GM12878 (cell line): ENCODE data around the gene EPN3. TPM values are rescaled to one million over a fixed set of nuclear protein-coding genes. Genes with fewer than 3 reads are reported as not detected.
A peak's percentile ranks its signal among the peaks of the same experiment; 100 is the strongest.

Source experiments
- ATAC-seq: fragments of 200-7000 bp; cut with Tn5 transposase; 3 replicates; pipeline ENCODE4 v1.9.1; 2020; ENCODE audit warnings: mild to moderate bottlenecking, moderate library complexity
- BruUV-seq: library from RNA; stranded (reverse); fragments of 400-500 nt; replicated peaks from 2 replicates; lab custom pipeline; 2021; lab: Mats Ljungman, UMichigan
- CTCF ChIA-PET: fragments of 300-600 bp; sonication (Branson Sonifier 250); formaldehyde crosslinking; extraction: SDS; loops from one replicate; lab custom pipeline; 2021; ENCODE audit warnings: inconsistent platforms; lab: Yijun Ruan, JAX
- POLR2A ChIA-PET: fragments of 350-600 bp; formaldehyde crosslinking; extraction: SDS; loops from one replicate; lab custom pipeline; 2021; ENCODE audit warnings: inconsistent platforms; lab: Charles Lee
- RAD21 ChIA-PET: fragments of 300-600 bp; sonication (Branson Sonifier 250); formaldehyde crosslinking; loops from one replicate; lab custom pipeline; 2023; ENCODE audit warnings: antibody characterized with exemption; ENCODE audit not compliant: unreplicated experiment; lab: Charles Lee
- SMC1A ChIA-PET: fragments of 300-600 bp; sonication (Branson Sonifier 250); formaldehyde crosslinking; loops from one replicate; lab custom pipeline; 2023; ENCODE audit not compliant: unreplicated experiment, uncharacterized antibody; lab: Charles Lee
- DNase-seq: peaks from one replicate; pipeline ENCODE4 v3.0.0-alpha.2; 2011; ENCODE audit warnings: low read depth, low spot score
- FAIRE-seq: peaks from 3 replicates; lab custom pipeline; 2011; peaks lifted over from hg19 to GRCh38; lab: Jason Lieb, UNC
- H2AFZ ChIP-seq: 2 replicates; pipeline ENCODE4 v1.6.0; 2011; ENCODE audit warnings: low read depth, low read length, control low read depth; ENCODE audit not compliant: control insufficient read depth
- H3K27ac ChIP-seq: 2 replicates; pipeline ENCODE4 v1.5.1; 2011; ENCODE audit warnings: control low read depth; ENCODE audit not compliant: control insufficient read depth, insufficient read depth
- H3K27me3 ChIP-seq, 2 experiments: replicated peaks in 1 of 2; 2 replicates each; pipeline versions ENCODE4 v1.6.0 to v1.6.1; 2011; ENCODE audit warnings: low read length in 1 of 2; ENCODE audit not compliant: control insufficient read depth in 2 of 2, insufficient read depth in 2 of 2
- H3K36me3 ChIP-seq, 2 experiments: 2 replicates each; pipeline ENCODE4 v1.5.1; 2011; ENCODE audit warnings: low read length in 1 of 2; ENCODE audit not compliant: control insufficient read depth in 2 of 2, insufficient read depth in 2 of 2
- H3K4me1 ChIP-seq: 2 replicates; pipeline ENCODE4 v1.6.1; 2011; ENCODE audit warnings: mild to moderate bottlenecking, low read length, moderate library complexity, mixed read lengths; ENCODE audit not compliant: control insufficient read depth, insufficient read depth
- H3K4me2 ChIP-seq: 2 replicates; pipeline ENCODE4 v1.6.0; 2011; ENCODE audit warnings: control low read depth; ENCODE audit not compliant: control insufficient read depth, insufficient read depth
- H3K4me3 ChIP-seq: fragments of 200-600 bp; sonication (generic); 2 replicates; pipeline ENCODE4 v1.5.1; 2016
- H3K79me2 ChIP-seq: 2 replicates; pipeline ENCODE4 v1.6.0; 2011; ENCODE audit warnings: low read length; ENCODE audit not compliant: control insufficient read depth, insufficient read depth
- H3K9ac ChIP-seq: 2 replicates; pipeline ENCODE4 v1.8.0; 2011; ENCODE audit warnings: low read length, control low read depth, mixed read lengths; ENCODE audit not compliant: control insufficient read depth, insufficient read depth
- H3K9me3 ChIP-seq: replicated peaks from 3 replicates; pipeline ENCODE4 v1.5.1; 2011; ENCODE audit warnings: mild to moderate bottlenecking, low read length; ENCODE audit not compliant: control insufficient read depth, insufficient read depth
- H4K20me1 ChIP-seq: 2 replicates; pipeline ENCODE4 v1.6.0; 2011; ENCODE audit not compliant: control insufficient read depth, insufficient read depth
- CHD1 ChIP-seq: IDR thresholded peaks from 2 replicates; pipeline ENCODE4 v1.6.1; 2012; ENCODE audit warnings: low read depth, low read length, improper control_type of control experiment
- CREB1 ChIP-seq: IDR thresholded peaks from 2 replicates; pipeline ENCODE4 v1.6.1; 2012; ENCODE audit warnings: low read depth, mild to moderate bottlenecking, inconsistent platforms
- E2F8 ChIP-seq: fragments of 450-650 bp; IDR thresholded peaks from 2 replicates; pipeline ENCODE4 v1.6.1; 2018; ENCODE audit warnings: mild to moderate bottlenecking, low read depth, moderate library complexity; ENCODE audit not compliant: partially characterized antibody
- FOXK2 ChIP-seq: fragments of 450-650 bp; IDR thresholded peaks from 2 replicates; pipeline ENCODE4 v1.6.1; 2017; ENCODE audit warnings: mild to moderate bottlenecking, moderate library complexity
- IKZF2 ChIP-seq, 2 experiments: fragments of 450-650 bp; IDR thresholded peaks; 2 replicates each; pipeline ENCODE4 v1.6.1; 2017; ENCODE audit warnings: mild to moderate bottlenecking in 2 of 2, moderate library complexity in 2 of 2
- KAT2A ChIP-seq: conservative IDR thresholded peaks from 2 replicates; pipeline ENCODE4 v1.6.1; 2011; ENCODE audit warnings: low read depth, low read length; ENCODE audit not compliant: control insufficient read depth
- NR2F1 ChIP-seq: fragments of 450-650 bp; conservative IDR thresholded peaks from 2 replicates; pipeline ENCODE4 v1.6.1; 2017; ENCODE audit warnings: mild to moderate bottlenecking
- NRF1 ChIP-seq: conservative IDR thresholded peaks from 2 replicates; pipeline ENCODE4 v1.6.1; 2011; ENCODE audit warnings: mild to moderate bottlenecking, low read depth, low read length, improper control_type of control experiment
- PBX3 ChIP-seq: IDR thresholded peaks from 2 replicates; pipeline ENCODE4 v1.6.1; 2011; ENCODE audit warnings: mild to moderate bottlenecking, low read depth, low read length, moderate library complexity; ENCODE audit not compliant: insufficient replicate concordance
- RELA ChIP-seq: fragments of 450-650 bp; IDR thresholded peaks from 2 replicates; pipeline ENCODE4 v1.8.0; 2014; ENCODE audit warnings: borderline replicate concordance; ENCODE audit not compliant: partially characterized antibody
- RELB ChIP-seq: fragments of 450-650 bp; IDR thresholded peaks from 2 replicates; pipeline ENCODE4 v1.6.1; 2017; ENCODE audit warnings: low read depth, mild to moderate bottlenecking, moderate library complexity
- SIN3A ChIP-seq: IDR thresholded peaks from 2 replicates; pipeline ENCODE4 v1.6.1; 2012; ENCODE audit warnings: low read depth, low read length, improper control_type of control experiment
- SP1 ChIP-seq: IDR thresholded peaks from one replicate; pipeline ENCODE4 v1.6.1; 2011; ENCODE audit warnings: low read depth, low read length
- STAT1 ChIP-seq: fragments of 450-650 bp; conservative IDR thresholded peaks from 2 replicates; pipeline ENCODE4 v1.6.1; 2014; ENCODE audit warnings: antibody characterized with exemption, mild to moderate bottlenecking
- SUPT20H ChIP-seq: IDR thresholded peaks from 2 replicates; pipeline ENCODE4 v1.6.1; 2011; ENCODE audit warnings: low read depth, mild to moderate bottlenecking, low read length, moderate library complexity, borderline replicate concordance; ENCODE audit not compliant: control insufficient read depth
- TAF1 ChIP-seq: IDR thresholded peaks from 2 replicates; pipeline ENCODE4 v1.6.1; 2011; ENCODE audit warnings: mild to moderate bottlenecking, low read depth, low read length, borderline replicate concordance
- YBX1 ChIP-seq: fragments of 450-650 bp; IDR thresholded peaks from 2 replicates; pipeline ENCODE4 v1.6.1; 2016; ENCODE audit warnings: antibody characterized with exemption
- YY1 ChIP-seq: IDR thresholded peaks from 2 replicates; pipeline ENCODE4 v1.6.1; 2011; ENCODE audit warnings: low read depth, mild to moderate bottlenecking, low read length
- WGBS: methylation state at CpG from one replicate; pipeline ENCODE4 v1.1.6; 2016; ENCODE audit warnings: low lambda C conversion rate; ENCODE audit not compliant: insufficient replicate concordance, insufficient coverage; ENCODE audit errors: missing lambda C conversion rate; 5-methylcytosine and 5-hydroxymethylcytosine counted together
- in situ Hi-C: fragments of 300-500 bp; cut with MboI; formaldehyde crosslinking; loops from 9 replicates; pipeline ENCODE4 v1.14.3; 2018; ENCODE audit warnings: mixed read lengths
- intact Hi-C: fragments of 100-400 bp; cut with micrococcal nuclease; formaldehyde crosslinking; loops from one replicate; pipeline ENCODE4 v1.14.2; 2022; ENCODE audit not compliant: unreplicated experiment
- polyA plus RNA-seq, 11 experiments: library from polyadenylated mRNA; depleted of rRNA in 4 of 11; unstranded in 6 of 11; stranded (reverse) in 5 of 11; fragments of >200 nt; fragmentation: Nextera tagmentation in 4 of 11; fragmentation: Illumina TruSeq in 1 of 11; extraction: Ambion mirVana in 4 of 11; extraction: Trizol in 1 of 11; gene quantifications; 1 replicate in 1 of 11; 2 replicates in 10 of 11; pipeline versions ENCODE4 v1.2.1 to v1.2.3, GENCODE V29; 2011 to 2016; ENCODE audit warnings: inconsistent platforms in 2 of 11, missing spikeins in 2 of 11, low read depth in 1 of 11
- total RNA-seq, 4 experiments: library from RNA; depleted of rRNA in 3 of 4; stranded (reverse); fragments of >200 nt in 3 of 4; fragmentation: Illumina TruSeq in 1 of 4; extraction: Trizol in 1 of 4; gene quantifications; 2 replicates each; pipeline versions ENCODE4 v1.2.1 to v1.2.3, GENCODE V29; 2013 to 2021

EPN3 gene
- total and polyA plus RNA-seq, 10 of the 15 experiments (the other 5 are each of a cell fraction or from before 2014, with no cell fraction given), result 0.04 to 0.07 TPM; not detected in 8

DNA sequence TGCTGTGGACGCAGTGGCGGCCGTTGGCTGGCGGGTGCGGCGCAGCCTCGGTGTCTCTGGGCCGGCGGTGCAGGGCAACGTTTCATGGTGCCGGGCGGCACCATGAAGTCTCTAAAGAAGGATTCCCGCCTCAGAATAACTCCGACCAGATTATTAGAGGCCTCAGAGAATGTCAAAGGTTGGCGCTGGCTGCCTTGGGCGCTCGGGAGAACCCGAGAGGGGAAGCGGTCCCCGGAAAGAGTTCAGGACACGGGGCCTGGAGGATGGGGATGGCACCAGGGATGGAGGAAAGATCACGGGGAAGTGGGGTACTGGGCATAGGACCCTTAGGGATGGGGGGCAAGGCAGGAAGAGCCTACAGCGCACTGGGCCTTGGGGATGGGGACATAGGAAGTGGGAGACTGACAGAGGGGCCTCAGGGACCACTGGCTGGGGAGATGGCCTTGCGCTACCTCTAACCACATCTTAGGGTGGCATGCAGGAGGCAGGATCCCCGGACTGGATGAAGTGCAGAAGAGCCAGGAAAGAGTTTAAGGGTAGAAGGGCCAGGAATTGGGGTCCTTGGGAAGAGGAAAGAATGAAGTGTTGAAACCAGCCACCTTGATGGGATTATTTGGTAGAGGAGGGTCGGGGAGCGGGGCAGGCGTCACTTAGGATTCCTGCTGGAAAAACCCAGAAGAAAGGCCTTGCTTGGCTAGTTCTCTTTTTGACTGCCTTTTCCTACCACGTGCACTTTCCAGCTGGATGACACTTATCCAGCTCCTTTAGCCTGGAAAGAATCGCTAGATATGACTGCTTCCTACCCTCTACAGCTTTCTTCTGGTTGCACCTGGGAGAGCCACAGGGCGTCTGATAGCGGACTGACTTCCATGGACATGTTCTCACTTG, 23.7 kb upstream of the EPN3 start:
- H4K20me1 ChIP-seq, result no peaks in the 10 kb centered on the region
- peak overlapping the region; percentile 89 for H2AFZ ChIP-seq
- CTCF ChIA-PET, result interaction anchor here (1.4 to 5.2 kb wide), 4 partner anchors 8 to 339 kb away, joined by 3 to 25 read pairs (median 11); no protein-coding TSS in a partner anchor
- H3K4me3 ChIP-seq, result peak overlapping the region; percentile 74
- peak overlapping the region; percentile 58 for H3K27ac ChIP-seq
- peak overlapping the region; percentile 98 for H3K4me2 ChIP-seq
- no peaks in the 10 kb centered on the region for H3K36me3 ChIP-seq
- peaks cover 3% of the 10 kb centered on the region; the same call in 1 of the 2 replicates for H3K79me2 ChIP-seq
- TF ChIP-seq KAT2A (no peak), SIN3A (peak; percentile 19; the same call in 1 of the 2 replicates), YBX1 (no peak), NRF1 (no peak), SUPT20H (no peak), FOXK2 (no peak), YY1 (no peak), TAF1 (no peak), STAT1 (no peak), IKZF2 (IDR thresholded peaks at IDR 0.05) (peak in 1 of 2 experiments; percentile 31; a peak in 1 of 4 replicates), NR2F1 (0 out of 2 replicates have a peak, but pooled peaks have one; percentile 2), PBX3 (no peak), E2F8 (no peak), RELB (peak; percentile 27; the same call in 1 of the 2 replicates), SP1 (no peak), RELA (peak; percentile 35), CHD1 (no peak), CREB1 (no peak)
- ATAC-seq (peak; percentile 2; the same call in 2 of the 3 replicates), DNase-seq (no peak), FAIRE-seq (no peak)
- peaks cover 23% of the 10 kb centered on the region for H3K4me1 ChIP-seq
- WGBS, result 13% methylated on average over 29 of the region's 32 CpGs
- RAD21 ChIA-PET, result interaction anchor here (0.6 kb wide), 1 partner anchor 519 kb away, joined by 3 read pairs; no protein-coding TSS in a partner anchor
- SMC1A ChIA-PET, result interaction anchor here (1.5 kb wide), 1 partner anchor 8 kb away, joined by 5 read pairs; no protein-coding TSS in a partner anchor
- intact Hi-C loops (no loop called here), in situ Hi-C loops (no loop called here)
- no peaks in the 10 kb centered on the region for H3K9me3 ChIP-seq
- POLR2A ChIA-PET, result interaction anchor here (0.6 to 1.4 kb wide), 2 partner anchors 112 to 456 kb away, joined by 3 to 4 read pairs; no protein-coding TSS in a partner anchor
- H3K27me3 ChIP-seq, result no peaks in the 10 kb centered on the region
- TSS peak; percentile 60 for BruUV-seq
- H3K9ac ChIP-seq, result peak overlapping the region; percentile 73
